C4-2B (cell line): ENCODE data around the gene RAB31.
"Not testable (repeated sequence)": the region's sequence is repeated elsewhere in the genome, so short reads cannot be mapped to it uniquely, and the experiment has no call there.

Experiments
- H3K27ac ChIP-seq: fragments of 450-650 bp; 2 replicates; pipeline ENCODE4 v1.5.1; 2017
- CTCF ChIP-seq: fragments of 450-650 bp; conservative IDR thresholded peaks from 2 replicates; pipeline ENCODE4 v1.5.1; 2017; ENCODE audit warnings: mild to moderate bottlenecking
- ZFX ChIP-seq: fragments of 450-650 bp; IDR thresholded peaks from 2 replicates; pipeline ENCODE4 v1.6.1; 2017

Gene RAB31

DNA sequence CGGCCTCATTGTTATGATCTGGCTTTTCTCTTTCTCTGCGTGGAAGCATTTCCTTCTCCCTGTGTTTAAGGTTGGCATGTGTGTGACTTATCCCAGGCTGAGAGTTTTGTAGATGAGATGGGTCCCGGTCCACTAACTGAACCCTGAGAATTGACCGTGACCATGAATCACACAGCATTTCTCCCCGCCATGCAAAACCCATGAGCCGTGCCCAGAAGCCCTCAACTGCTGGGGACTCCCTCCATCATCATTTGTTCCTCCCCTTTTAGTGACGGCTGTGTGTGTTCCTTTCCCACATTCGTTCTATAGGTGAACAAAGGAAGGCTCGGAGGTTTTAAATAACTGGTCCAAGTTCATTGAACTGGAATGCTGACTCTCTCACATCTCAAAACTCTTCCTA lies 147.6 kb downstream of the RAB31 start:
- no peak for TF ChIP-seq ZFX
- no peak for TF ChIP-seq CTCF
- H3K27ac ChIP-seq = peak overlapping the region; percentile 21; the same call in 1 of the 2 replicates

- H3K27ac ChIP-seq = no peak overlapping the region
Observed at GRCh38 chr18:9856092-9856491, 148.0 kb downstream of the RAB31 start.

DNA sequence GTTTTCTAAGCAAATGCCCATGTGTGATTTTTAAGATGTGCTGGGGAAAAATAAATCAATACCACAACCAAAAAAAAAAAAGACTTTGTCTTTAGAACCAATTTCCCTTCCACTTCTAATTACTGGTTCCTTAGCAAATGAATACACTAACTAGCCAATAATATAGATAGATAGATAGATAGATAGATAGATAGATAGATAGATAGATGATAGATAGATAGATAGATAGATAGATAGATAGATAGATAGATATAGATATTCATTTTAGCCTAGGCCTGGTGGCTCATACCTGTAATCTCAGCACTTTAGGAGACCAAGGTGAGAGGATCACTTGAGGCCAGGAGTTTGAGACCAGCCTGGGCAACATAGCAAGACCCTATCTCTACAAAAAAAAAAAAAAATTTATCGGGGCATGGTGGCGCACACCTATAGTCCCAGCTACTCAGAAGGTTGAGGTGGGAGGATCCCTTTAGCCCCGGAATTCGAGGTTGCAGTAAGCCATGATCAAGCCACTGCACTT lies 149.4 kb downstream of the RAB31 start:
- not testable (repeated sequence) for H3K27ac ChIP-seq

More at GRCh38 chr18:9856092-9856491, 148.0 kb downstream of the RAB31 start:
- TF ChIP-seq CTCF (no peak), ZFX (no peak)

DNA sequence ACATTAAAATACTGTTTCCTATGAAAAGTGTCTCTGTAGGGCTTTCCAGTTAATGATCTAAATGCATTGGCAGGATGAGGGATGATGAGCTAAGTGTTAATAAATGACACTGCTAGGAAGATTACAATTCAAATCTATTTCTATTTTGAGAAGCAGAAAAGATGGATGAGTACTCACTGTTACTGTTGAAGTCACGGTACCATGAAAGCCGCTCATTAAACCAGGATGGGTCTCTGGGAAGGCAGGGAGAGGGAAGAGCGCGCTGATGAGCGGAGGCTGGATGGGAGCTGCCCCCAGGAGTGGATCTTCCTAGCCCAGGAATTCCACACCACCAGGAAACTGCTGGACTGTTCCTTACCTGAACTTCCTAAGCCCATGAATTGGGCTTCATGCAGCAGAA lies 150.5 kb downstream of the RAB31 start:
- H3K27ac ChIP-seq = no peak overlapping the region
- no peak for TF ChIP-seq CTCF
- TF ChIP-seq ZFX = no peak

DNA sequence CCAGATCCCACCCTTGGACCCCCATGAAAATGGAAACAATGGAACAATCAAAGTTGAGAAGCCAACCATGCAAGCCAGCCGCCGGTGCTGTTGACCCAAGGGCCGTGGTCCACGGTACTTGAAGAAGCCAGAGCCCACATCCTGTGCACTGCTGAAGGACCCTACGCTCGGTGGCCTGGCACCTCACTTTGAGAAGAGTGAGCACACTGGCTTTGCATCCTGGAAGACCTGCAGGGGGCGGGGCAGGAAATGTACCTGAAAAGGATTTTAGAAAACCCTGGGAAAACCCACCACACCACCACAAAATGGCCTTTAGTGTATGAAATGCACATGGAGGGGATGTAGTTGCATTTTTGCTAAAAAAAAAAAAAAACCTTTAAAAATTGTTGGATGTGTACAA lies 151.1 kb downstream of the RAB31 start:
- TF ChIP-seq CTCF = no peak
- TF ChIP-seq ZFX = no peak
- H3K27ac ChIP-seq = no peak overlapping the region

- H3K27ac ChIP-seq = no peak overlapping the region
- TF ChIP-seq ZFX (no peak), CTCF (no peak)
Observed at GRCh38 chr18:9860682-9861081, 152.6 kb downstream of the RAB31 start.

- TF ChIP-seq CTCF (no peak), ZFX (no peak)
- no peak overlapping the region for H3K27ac ChIP-seq
Observed at GRCh38 chr18:9861157-9861556, 153.1 kb downstream of the RAB31 start.

DNA sequence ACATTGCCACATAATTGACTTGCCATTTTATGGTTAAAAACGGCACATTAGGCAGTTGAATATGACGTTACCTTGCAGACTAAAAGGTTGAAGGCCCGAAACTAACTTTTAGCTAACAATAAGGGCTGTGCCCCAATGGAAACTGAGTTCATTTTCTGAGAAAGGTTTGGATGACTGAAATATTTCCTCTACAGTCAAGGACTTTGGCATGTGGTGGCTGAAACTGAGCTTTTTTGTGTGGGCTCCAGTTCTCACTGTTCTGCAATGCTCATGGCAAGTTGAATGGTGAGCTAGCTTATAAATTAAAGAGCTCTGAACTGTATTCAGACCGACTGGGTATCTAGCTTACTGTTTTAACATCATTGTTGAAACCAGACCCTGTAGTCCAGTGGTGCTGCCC lies 153.8 kb downstream of the RAB31 start:
- TF ChIP-seq ZFX (no peak), CTCF (no peak)
- no peak overlapping the region for H3K27ac ChIP-seq
